Activated CD4-positive, alpha-beta T cell treated with anti-CD3 and anti-CD28 coated beads for 1 hour (primary cell): ENCODE measurements around the gene SLC4A5.
"Not testable (repeated sequence)": the region's sequence is repeated elsewhere in the genome, so short reads cannot be mapped to it uniquely, and the experiment has no call there.

ENCODE experiments used
- DNase-seq: peaks from one replicate; pipeline ENCODE4 v3.0.0-alpha.2; 2020

Gene SLC4A5

DNA sequence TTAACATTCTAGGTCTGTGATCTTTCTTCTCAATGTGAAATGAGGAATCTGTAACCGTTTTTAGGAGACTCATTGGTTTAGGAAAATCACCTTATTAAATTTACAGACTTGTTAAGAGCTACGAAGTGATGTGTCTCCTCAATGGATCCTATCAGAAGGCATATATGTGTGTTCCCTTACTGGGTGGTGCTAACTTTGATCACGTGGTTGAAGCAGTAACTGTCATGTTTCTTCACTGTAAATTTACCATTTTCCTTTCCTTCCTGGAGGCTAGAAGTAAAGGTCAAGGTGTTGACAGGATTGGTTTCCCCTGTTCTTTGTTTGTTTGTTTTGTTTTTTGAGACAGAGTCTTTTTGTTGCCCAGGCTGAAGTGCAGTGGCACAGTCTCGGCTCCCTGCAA is 146.2 kb downstream of the SLC4A5 start:
- DNase-seq = no peak

- DNase-seq = no peak
These were observed 148.4 kb downstream of the SLC4A5 start for GRCh38 chr2:74194799-74195198.

DNA sequence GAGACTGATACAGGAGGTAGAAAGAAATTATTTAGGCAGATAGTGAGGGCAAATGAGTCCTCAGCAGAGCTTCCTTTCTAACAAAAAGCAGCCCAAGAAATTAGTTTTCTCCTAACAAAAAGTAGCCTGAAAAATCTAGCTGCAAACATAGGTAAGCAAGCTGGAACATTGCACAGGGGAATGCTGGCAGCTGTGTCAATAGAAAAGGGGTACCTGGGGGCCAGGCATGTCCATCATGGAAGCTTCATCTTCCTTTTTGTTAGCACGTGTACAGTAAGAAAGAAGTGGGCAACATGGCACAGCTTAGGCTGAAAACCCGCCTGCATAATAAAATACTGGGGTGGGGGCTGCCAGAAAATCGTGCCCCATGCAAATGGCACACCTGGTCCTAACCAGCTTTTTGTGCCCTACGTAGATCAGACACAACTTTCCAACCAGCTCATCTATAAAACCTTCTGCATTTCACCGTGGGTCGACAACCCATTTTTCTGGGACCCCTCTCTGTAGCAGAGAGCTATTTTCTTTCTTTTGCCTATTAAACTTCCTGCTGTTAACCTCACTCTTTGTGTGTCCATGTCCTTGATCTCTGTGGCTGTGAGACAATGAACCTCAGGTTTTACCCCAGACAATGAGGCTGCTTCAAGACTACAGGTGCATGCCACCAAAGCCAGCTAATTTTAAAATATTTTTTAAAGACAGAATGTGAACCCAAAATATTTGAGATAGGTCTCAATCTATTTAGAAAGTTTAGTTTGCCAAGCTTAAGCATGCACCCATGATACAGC is 151.4 kb downstream of the SLC4A5 start:
- no peak for DNase-seq

DNA sequence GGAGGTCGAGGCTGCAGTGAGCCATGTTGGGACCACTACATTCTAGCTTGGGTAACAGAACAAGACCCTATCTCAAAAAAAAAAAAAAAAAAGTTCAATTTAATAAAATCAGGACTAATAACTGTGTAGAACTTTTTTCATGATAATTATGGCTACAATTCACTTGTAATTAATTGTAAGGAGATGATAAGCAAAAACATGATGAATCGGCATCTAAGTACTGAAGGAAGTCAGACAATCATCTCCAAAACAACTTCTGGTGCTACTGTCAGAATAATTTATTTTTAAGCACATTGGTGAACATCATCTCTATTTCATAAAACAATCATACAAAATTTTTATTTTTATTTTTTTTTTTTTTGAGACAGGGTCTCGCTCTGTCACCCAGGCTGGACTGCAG is 154.5 kb downstream of the SLC4A5 start:
- DNase-seq = no peak

DNA sequence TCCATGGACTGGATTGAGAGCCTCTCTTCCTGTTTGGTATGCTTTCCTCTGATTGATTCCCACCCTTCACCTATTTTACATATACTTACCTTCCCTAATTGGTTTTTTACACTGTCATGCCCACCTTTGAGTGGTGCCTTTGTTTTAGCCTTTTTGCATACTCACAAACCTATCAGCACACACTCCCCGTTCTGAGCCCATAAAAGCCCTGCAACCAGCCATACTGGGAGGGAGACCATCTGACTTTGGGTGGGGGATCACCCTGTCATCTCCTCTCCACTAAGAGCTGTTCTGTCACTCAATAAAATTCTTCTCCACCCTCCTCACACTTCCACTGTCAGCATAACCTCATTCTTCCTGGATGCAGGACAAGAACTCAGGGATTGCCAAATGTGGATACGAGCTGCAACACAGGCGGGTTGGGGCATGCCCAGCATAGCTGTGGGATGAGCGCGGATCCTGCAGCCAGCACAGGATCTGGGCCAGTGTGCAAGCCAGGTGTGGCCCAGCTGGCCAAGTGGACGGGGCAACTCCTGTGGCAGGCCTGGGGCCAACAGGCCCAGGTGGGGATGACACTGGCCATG is 155.1 kb downstream of the SLC4A5 start:
- DNase-seq = no peak

- DNase-seq = not testable (repeated sequence)
These were observed 156.5 kb downstream of the SLC4A5 start for GRCh38 chr2:74186706-74187105.

DNA sequence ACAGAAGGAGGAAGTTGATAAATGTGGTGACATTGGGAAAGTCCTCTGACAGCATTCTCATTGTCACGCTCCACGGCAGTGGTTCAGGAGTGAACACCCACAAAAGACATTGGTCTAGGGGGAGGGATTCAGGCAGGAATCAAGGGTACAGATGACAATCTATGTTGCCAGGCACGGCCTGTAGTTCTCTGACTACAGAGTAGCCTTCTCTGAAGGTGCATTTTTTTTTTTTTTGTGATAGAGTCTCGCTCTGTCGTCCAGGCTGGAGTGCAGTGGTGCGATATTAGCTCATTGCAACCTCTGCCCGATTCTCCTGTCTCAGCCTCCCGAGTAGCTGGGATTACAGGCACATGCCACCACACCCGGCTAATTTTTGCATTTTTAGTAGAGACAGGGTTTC is 157.2 kb downstream of the SLC4A5 start:
- no peak for DNase-seq

DNA sequence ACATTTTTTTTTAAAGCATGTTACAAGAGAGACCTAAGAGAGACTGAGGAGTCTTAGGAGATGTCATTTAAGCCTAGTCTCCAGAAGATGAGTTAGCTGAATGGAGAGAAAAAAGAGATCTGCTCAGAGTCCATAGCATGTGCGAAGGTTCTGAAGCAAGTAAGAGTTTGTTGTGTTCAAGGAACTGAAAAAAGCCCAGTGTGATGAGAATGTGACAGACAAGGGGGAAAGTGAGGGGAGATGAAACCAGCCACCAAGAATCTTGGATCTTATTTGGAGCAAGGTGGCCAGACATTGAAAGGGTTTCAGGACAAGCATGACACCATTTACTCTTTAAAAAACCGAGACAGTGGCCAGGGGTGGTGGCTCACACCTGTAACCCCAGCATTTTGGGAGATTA is 159.3 kb downstream of the SLC4A5 start:
- no peak for DNase-seq

GRCh38 chr2:74181739-74182138 is 161.5 kb downstream of the SLC4A5 start:
- DNase-seq = no peak

GRCh38 chr2:74179063-74179865 is 164.0 kb downstream of the SLC4A5 start:
- no peak for DNase-seq

GRCh38 chr2:74178211-74179062 is 164.8 kb downstream of the SLC4A5 start, which contains the start of gene MOB1A:
Gene MOB1A (minus strand): TSS chr2:74178879. CDS start chr2:74178674, 205 bp downstream.
- peak; percentile 95 for DNase-seq

DNA sequence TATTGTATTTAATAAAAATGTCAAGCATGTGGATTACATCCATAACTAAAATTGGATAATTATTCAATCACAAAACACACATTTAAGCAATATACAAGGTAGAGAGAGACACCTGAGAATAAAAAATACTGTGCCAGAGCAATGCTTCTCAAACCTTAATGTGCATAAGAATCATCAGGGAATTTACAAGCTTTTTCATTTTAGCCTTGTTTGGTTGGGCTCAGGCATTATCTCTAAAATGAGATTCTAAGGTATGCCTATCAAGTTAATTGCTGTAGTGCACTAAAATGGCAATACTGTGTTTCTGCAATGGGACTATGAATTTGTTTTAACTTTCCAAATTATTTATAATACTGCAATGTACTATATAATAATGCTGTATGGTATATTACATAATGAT is 165.5 kb downstream of the SLC4A5 start:
- no peak for DNase-seq

DNA sequence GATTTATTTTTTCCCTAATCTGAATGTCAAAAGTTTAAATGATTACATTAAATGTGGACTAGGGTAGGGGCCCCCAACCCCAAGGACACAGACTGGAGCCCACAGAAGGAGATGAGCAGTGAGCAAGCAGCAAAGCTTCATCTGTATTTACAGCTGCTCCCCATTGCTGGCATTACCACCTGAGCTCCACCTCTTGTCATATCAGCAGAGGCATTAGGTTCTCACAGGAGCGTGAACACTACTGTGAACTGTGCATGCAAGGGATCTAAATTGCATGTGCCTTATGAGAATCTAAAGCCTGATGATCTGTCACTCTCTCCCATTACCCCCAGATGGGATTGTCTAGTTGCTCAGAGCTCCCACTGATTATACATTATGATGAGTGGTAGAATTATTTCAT is 168.3 kb downstream of the SLC4A5 start:
- no peak for DNase-seq

DNA sequence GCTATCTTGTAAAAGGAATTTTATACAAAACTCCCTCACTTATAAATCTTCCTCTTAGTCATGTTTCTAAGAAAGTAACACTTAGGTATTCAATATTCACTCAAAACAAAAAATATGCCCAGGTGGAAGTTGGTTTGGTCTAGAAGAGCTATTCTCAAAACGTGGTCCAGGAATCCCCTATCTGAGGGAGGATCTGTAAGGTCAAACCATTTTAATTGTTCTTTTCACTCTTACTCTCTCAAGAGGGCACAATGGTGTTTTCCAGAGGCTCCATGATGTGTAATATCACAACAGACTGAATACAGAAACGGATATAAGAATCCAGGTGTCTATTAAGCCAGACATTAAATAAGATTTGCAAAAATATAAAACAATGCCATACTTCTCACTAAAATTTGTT is 174.5 kb downstream of the SLC4A5 start:
- no peak for DNase-seq
